Left colon (tissue), 2 donors: ENCODE data around the gene CCM2L. TPM values are rescaled to one million over a fixed set of nuclear protein-coding genes. Genes with fewer than 3 reads are reported as not detected.

Experiments
- ATAC-seq: fragments of 200-7000 bp; cut with Tn5 transposase; one replicate; pipeline ENCODE4 v1.9.1; 2020; ENCODE audit warnings: mild to moderate bottlenecking, moderate library complexity
- DNase-seq, 2 donors: peaks; one replicate each; pipeline ENCODE4 v3.0.0-alpha.2; 2020
- intact Hi-C, 2 donors: fragments of 100-400 bp; cut with DNase I in 1 of 2; cut with micrococcal nuclease in 1 of 2; formaldehyde crosslinking; loops; one replicate each; pipeline versions ENCODE4 v1.11.2 to v1.14.0; 2022; cut with DNase I, micrococcal nuclease
- long read RNA-seq: library from polyadenylated mRNA; unstranded; transcript quantifications from one replicate; pipeline ENCODE4 v2.0.0, GENCODE V29; 2021
- total RNA-seq, 2 donors: library from RNA; stranded (reverse); fragmentation: NEBNext Ultra II Directional; extraction: Animal tissue kit (Norgen Biotek cat#: 25700); gene quantifications; one replicate each; pipeline ENCODE4 v1.2.1, GENCODE V29; 2021
- donor health status: DM: no; HTN: no; CAD: no.
- donor health status: DM: yes; HTN: yes; CAD: no.

Gene CCM2L
- total RNA-seq, result 1 to 10 TPM; 1.7 to 2.0 TPM
- long read RNA-seq, partial matches to known transcripts, result 0 of 1 reads
- long read RNA-seq, other reads (novel, unspliced or antisense), result 0 of 1 reads

DNA sequence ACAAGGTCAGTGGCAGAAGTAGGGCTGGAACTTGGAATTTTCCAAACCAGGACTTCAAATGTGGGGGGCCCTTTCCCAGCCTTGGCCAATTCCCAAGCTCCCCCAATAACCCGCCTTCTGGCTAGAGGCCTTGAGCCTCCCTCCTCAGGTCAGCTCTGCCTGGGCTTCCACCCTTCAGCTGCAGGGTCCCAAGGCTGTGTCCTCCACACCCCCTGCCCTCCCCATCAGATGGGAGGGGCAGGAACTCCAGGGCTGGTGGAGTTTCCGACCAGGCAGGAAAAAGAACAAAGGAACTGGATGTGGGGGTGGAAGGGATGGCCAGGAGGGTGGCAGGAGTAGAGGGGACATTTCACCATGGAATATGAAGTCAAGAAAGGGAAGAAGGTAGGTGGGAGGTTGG lies at the start of gene CCM2L:
Gene CCM2L, plus strand, starts transcription at position 338 of the 400 bp plus-strand sequence. Its CDS starts 17 bp downstream, at position 355.
- ATAC-seq (no peak), DNase-seq (no peak)
- intact Hi-C loops, result no loop called here

DNA sequence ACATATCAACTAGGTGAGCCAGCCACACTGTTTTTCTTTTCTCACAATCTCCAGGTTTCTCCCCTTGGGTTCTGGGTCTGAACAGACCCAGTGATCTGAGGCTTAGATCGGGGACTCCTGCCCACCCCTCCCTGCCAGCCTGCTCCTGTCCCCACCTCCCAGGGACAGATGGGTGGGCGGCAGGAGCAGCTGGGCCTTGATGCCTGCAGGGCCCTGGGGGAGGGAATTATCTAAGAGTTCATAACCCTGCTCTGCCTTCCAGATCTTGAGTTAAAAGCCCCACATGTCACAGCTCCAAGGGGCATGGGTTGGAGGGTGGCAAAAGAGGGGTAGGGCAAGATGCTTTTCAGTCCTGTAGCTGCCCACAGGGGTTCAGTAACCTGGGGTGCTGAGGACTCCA lies 47.5 kb upstream of the CCM2L start:
- no peak for ATAC-seq
- no peak for DNase-seq
- intact Hi-C loops, result no loop called here

DNA sequence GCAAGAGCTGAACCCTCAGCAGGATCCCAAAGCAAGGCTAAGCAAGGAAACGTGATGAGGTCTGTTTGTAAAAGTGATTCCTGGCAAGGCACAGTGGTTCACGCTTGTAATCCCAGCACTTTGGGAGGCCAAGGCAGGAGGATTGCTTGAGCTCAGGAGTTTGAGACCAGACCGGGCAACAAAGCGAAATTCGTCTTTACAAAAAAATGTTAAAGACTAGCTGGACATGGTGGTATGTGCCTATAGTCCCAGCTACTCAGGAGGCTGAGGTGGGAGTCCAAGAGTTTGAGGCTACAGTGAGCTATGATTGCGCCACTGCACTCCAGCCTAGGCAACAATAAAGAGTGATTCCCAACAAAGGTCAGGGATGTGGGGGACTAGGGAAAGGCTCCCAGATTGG lies 46.3 kb upstream of the CCM2L start:
- intact Hi-C loops, result no loop called here
- ATAC-seq (no peak), DNase-seq (no peak)

DNA sequence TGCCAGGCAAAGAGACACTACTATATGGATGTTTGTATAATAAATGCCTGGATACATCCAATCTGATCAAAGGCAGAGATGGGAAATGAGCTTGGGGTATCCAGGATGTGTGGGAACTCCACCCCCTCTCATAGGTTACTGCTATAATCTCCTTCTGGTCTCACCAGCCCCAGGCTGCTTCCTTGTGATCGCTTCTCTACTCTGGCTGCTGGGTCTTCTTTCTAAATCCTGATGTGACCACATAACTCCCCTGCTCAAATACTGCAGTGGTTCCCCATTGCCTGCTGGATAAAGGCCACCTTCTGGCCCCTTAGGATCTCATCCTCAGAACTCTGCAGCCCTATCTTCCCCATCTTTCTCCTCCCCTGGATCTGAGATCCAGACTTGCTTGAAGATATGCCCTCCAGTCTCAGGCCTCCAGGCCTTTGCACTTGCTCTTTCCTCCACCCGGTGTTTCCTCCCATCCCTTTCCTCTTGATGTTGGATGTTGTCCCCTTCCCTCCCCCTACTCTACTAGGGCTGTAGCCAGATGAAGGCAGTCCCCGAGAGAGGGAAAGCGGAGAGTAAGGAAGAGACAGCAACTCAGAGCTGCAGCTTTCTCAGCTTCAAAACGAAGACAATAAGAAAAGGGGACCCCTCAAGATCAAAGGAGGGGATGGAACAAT lies 43.1 kb upstream of the CCM2L start:
- no peak for DNase-seq
- intact Hi-C loops, result no loop called here
- ATAC-seq, result no peak

DNA sequence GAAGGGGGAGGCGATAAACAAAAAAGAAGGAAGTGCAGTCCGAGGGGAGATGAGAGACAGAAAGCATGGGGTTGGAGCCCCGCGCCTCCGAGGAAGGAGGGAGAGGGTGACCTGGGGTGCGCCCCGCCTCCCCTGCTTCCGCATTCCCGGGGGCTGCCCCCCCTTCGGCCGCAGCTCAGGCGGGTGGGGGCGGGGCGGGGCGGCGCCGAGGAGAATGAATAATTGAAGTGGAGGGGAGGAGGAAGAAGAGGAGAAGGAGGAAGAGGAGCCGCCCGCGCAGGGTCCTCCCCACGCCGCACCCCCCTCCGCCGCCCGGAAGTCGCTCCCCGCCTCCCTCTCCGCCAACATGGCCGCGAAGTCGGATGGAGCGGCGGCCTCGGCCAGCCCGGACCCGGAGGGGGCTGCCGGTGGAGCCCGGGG lies 42.4 kb upstream of the CCM2L start, which contains the start of gene XKR7:
Gene XKR7, plus strand, starts transcription at position 322 of the 420 bp plus-strand sequence. Its CDS starts 25 bp downstream, at position 347.
- DNase-seq (no peak), ATAC-seq (no peak)
- intact Hi-C loops, result no loop called here

DNA sequence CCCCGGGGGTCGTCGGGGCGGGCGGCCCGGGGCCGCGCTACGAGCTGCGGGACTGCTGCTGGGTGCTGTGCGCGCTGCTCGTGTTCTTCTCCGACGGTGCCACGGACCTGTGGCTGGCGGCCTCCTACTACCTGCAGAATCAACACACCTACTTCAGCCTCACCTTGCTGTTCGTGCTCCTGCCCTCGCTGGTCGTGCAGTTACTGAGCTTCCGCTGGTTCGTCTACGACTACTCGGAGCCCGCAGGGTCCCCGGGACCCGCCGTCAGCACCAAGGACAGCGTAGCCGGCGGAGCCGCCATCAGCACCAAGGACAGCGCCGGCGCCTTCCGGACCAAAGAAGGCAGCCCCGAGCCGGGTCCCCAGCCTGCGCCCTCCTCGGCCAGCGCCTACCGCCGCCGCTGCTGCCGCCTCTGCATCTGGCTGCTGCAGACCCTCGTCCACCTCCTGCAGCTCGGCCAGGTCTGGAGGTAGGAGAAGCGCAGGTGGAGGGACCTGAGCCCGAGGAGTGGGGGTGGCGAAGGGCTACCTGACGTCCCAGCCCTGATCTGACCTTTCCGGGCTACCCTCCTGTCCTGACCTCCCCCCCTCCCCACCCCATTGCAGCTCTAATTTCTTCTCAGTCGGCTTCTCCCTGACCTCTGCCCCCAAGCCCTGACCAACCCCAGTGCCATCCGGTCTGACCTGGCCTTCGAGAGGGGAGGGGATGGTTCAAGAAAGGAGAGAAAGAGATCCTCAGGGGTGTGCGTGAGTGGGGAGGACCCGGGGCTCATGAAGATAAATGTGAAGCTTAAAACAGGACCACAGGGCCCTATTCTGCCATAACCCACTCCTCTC lies 41.7 kb upstream of the CCM2L start:
- ATAC-seq (peak; percentile 81), DNase-seq (peak in 1 of 2 donors; percentile 76)
- intact Hi-C loops, result no loop called here

DNA sequence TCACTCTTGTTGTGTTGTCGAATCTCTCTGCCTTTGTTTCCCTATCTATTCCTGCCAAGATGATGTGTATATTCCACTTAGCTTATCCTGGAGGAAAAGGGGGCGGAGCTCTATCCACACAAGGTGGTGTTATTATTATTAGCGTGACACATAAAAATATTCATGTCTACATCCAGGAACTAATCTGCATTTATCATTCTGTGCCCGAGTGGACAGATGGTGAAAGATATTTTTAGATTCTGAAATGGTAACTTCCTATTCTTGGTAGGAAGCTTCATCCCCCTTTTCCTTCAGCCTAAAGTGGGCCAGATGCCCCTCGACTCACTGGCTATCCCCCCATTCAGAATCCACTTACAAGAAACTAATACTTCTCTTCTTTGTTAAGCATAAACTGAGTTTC lies 40.2 kb upstream of the CCM2L start:
- DNase-seq, result no peak
- no peak for ATAC-seq
- intact Hi-C loops, result no loop called here

DNA sequence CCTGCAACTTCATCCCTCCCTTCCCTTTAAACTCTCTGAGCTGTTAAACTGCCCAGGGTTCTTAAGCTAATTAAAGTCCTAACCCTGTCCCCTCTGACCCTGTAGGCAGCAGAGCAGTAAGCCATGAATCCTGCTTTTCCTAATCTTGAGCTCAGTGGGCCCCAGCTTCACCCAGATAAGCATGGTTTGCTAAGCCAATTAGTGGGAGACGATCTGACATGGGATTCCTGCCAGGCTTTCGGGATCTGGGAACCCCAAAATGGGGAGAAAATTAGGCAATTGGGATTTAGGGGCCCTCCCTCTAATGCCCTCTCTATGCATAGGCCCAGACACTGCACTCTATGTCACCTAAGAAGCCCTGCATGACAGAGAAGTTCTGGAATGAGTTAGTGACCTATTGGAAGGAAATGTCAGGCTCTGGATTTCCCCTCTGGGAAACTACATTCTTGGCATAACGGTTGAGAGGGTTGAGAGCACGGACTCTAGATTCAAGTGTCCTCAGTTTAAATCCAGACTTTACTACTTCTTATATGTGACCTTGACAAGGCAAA lies 37.7 kb upstream of the CCM2L start:
- intact Hi-C loops, result no loop called here
- ATAC-seq, result no peak
- no peak for DNase-seq

DNA sequence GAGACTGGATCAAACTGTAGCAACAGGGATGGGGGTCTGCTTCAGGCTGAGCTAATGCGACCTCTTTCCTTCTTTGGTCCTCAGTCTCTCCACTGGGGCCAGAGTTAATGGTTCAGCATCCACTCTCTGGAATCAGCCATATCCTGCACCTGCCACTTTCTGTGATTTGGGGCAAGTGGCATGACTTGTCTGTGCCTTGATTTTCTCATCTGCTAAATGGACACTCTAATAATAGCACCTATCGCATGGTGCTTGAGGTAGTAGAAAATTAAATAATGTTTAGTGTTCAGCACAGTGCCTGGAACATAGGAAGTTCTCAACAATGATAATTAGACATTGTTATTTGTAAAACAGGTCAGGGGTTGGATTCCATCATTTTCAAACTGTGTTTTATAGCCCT lies 35.9 kb upstream of the CCM2L start:
- ATAC-seq (no peak), DNase-seq (no peak)
- intact Hi-C loops, result no loop called here

DNA sequence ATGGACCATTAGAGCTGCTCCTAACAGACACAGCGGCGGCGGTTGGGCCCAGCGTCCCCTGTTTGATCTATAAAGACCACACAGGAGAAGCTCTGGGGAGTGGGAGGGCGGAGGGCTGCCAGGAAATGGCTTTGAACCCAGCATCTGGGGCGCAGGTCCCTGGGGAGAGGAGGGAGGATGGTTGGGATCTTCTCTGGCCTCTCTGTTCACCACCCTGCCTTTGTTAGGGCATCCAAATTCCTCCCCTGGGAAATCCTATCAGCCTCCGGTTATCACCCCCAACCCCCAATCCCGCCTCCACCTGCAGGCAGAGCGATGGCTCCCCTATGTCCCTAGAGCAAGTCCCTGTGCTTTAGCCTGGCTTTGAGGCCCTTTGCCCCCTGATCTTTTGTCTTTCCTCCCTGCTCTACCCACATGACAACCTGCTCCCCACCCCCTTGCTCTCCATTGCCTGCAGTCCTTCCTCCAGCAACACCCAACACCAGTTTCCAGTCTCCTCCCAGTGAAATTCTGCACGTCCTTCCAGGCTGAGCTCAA lies 35.2 kb upstream of the CCM2L start:
- DNase-seq, result no peak
- intact Hi-C loops, result no loop called here
- no peak for ATAC-seq

DNA sequence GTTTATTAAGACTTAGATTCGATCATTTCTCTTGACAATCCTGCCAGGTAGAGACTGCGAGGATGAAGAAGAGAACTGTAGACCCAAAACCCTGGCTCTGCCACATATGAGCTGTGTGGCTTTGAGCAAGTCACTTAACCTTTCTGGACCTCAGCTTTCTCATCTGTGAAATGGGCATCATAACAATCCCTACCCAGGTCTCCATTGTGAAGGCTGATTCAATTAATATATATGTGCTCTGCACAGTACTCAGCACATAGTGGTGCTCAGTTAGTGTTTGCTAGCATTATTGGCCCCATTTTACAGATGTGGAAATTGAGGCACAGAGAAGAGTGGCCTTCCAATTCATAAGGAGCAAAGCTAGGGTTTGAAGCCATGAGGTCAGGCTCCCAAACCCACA lies 34.4 kb upstream of the CCM2L start:
- DNase-seq, result no peak
- no peak for ATAC-seq
- intact Hi-C loops, result no loop called here

DNA sequence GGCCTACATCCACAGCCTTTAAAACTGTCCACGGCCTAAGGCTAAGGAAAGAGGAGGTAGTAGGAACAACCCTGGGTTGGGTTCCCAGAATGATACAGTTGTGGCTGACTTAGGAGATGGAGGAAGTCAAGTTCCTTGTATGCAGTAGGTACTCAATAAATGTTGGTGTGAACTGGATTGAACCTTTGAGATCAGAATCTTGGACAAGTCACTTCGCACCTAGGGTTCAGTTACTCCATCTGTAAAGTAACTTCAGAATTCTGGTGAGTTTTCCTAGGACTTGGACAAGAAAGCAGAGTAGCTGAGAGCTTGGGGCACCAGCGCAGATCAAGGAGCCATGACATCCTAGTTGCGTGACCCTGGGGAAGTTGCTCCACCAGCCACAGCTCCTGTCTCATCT lies 33.2 kb upstream of the CCM2L start:
- no peak for ATAC-seq

DNA sequence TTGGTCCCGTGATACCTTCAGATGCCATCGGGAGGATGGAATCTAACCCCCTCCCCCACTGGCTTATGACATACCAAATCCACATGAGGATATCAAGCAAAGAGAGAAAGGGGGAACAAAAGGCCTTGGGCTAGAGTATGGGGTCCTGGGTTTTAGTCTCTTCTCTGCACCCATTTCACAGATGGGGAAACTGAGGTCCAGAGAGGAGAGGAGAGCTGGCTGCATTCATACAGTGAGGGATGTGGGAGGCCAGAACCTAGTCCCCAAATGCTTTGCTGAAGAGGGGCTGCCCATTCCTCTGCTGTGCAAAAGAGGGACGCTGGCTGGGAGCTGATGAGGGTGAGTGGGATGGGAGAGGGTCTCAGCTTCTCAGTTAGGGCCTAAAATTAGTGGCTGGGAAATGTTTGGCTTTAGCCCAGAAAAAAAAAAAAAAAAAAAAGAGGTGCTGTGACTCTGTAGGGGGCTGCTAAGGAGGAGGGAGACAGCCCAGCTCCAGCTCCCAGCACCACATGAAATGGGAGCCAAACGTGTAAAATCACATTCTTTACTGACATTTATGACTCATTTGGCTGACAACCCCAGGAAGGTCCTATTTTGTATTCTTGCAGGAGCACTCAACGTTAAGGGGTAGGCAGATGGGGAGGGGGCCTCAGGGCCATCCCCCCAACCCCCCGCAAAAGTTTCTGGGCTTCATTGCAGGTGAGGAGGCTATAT lies 30.4 kb upstream of the CCM2L start:
- DNase-seq, result no peak
- ATAC-seq, result no peak
- intact Hi-C loops, result no loop called here

More for the DNA sequence above, 33.2 kb upstream of the CCM2L start:
- DNase-seq, result no peak
- intact Hi-C loops, result no loop called here

DNA sequence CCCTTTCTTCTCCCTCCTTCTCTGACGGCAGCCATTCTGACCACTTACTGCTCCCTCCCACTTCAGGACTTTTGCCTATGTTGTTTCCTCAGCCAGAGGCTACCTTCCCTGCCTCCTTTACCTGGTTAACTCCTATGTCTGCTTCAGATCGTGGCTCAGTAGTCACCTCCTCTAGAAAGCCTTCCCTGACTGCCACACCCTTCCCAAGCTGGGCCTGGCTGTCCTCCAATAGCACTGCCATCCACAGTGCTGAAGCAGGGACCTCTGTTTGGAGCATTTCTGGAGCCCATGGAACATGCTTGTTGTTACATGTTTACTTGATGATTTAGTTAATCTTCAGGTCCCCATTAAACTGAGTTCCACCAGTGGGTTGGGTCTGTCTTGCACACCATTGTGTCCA lies 28.5 kb upstream of the CCM2L start:
- DNase-seq (no peak), ATAC-seq (no peak)
- intact Hi-C loops, result no loop called here

DNA sequence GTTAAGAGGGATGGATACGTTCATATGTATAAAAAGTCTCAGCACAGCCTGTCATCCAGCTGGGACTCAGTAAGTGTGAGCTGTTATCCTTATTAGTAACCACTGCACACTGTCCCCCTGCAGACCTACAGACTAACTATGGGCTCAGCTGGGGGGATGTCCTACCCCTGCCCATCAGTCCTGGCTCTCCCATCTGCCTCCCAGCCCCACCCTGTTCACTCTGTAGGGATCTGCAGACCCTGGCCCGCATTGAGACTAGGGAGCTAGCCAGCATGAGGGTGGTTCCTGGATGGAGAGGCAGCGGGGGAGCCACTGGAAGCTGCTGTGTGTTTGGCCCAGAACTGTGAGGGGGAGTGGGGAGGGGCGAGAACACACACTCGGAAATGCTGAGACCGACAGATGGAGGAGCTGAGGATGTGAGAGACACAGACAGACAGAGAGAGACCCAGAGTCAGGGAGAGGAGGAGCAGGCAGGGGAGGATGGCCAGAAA lies 25.2 kb upstream of the CCM2L start:
- intact Hi-C loops, result no loop called here
- ATAC-seq (no peak), DNase-seq (no peak)

DNA sequence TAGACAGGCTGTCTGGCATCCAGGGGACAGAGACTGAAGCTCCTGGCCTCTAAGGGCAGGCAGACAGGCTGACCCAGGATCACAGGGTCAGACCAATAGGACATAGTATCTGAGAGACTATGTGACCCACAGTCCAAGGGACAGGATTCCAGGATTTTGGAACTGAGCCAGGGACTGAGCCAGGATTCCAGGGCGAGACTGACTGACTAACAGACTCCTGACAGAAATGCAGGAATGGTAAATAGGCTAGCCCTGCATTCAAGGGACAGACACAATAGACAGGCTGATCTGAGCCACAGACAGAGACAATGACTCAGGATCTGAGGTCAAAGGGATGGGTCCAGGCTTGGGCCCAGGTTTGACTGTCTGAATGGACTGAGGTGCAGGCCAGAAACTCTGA lies 22.5 kb upstream of the CCM2L start:
- DNase-seq (no peak), ATAC-seq (no peak)
- intact Hi-C loops, result no loop called here

DNA sequence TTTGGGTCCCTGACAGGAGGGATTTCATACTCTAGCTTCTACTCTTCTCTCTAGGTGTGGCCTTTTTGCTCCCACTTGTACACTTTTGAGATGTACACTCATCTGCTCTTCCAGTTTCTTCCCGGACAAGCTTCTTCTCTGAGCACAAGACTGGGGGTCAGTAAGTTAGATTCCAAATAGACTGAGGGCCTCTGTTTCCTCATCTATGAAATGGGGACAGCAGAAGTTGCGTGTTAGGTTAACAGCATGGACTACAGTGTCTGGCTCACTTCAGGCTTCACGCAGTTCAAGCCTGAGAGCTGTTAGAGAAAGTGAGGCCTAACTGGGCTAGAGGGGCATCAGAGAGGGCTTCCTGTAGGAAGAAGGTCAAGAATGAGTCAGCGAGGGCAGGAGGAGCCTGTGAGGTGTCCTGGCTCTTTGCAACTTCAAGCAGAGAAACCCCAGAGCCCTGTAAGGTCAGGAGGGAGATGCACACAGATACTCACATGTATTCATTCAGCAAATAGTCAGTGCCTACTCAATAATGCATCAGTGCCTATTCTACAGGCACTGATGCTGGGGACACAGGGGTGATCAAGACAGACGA lies 21.7 kb upstream of the CCM2L start:
- intact Hi-C loops, result no loop called here
- DNase-seq (no peak), ATAC-seq (no peak)

DNA sequence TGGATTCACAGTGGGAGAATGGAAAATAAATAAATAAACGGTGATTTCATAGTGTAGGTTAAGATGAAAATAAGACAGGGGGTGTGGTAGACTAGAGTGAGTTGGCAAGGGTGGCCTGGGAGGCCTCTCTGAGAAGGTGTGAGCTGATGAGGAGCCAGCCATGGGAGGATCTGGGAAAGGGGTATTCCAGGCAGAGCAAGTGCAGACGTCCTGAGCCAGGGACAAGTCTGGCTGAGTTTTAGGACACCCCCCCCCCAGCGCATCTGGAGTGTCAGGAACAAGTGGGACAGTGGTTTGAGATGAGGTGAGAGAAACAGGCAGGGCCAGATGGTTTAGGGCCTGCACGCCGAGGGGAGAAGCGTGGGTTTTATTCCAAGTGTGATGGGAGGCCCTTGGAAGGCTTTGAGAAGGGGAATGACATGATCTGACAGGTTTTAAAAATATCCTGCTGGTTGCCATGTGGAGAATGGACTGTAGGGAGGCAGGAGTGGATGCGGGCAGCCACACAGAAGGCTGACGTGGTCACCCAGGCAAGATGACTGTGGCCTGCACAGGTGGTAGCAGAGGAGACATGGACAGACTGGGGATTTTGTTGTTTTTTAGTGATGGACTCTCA lies 21.1 kb upstream of the CCM2L start:
- ATAC-seq (no peak), DNase-seq (no peak)
- intact Hi-C loops, result no loop called here
